Stimulated activated CD8-positive, alpha-beta memory T cell treated with anti-CD3 and anti-CD28 coated beads, Interleukin-2, amount 100 ng/mL, for 1 hour (primary cell): ENCODE measurements around the gene GFRA1.

Source experiments
- DNase-seq, 2 donors: peaks; one replicate each; pipeline ENCODE4 v3.0.0-alpha.2; 2020; ENCODE audit warnings: low read depth in 2 of 2

The GFRA1 gene

GRCh38 chr10:116160271-116160670, 112.7 kb downstream of the GFRA1 start:
- DNase-seq: no peak

- no peak for DNase-seq
Measured at GRCh38 chr10:116159197-116159596, 113.8 kb downstream of the GFRA1 start.

- no peak for DNase-seq
Measured at GRCh38 chr10:116158036-116158435, 115.0 kb downstream of the GFRA1 start.

- DNase-seq: no peak
Measured at GRCh38 chr10:116157485-116157884, 115.5 kb downstream of the GFRA1 start.

- no peak for DNase-seq
Measured at GRCh38 chr10:116156819-116157218, 116.2 kb downstream of the GFRA1 start.

- no peak for DNase-seq
Measured at GRCh38 chr10:116155191-116155590, 117.8 kb downstream of the GFRA1 start.

- no peak for DNase-seq
Measured at GRCh38 chr10:116154651-116155050, 118.4 kb downstream of the GFRA1 start.

GRCh38 chr10:116151076-116151475, 121.9 kb downstream of the GFRA1 start:
- DNase-seq: no peak

GRCh38 chr10:116150606-116151005, 122.4 kb downstream of the GFRA1 start:
- no peak for DNase-seq

GRCh38 chr10:116147147-116147905, 125.7 kb downstream of the GFRA1 start:
- DNase-seq: no peak

GRCh38 chr10:116146372-116147140, 126.5 kb downstream of the GFRA1 start:
- DNase-seq: no peak

GRCh38 chr10:116143673-116144222, 129.3 kb downstream of the GFRA1 start:
- DNase-seq: no peak

GRCh38 chr10:116141855-116142254, 131.2 kb downstream of the GFRA1 start:
- DNase-seq: no peak

GRCh38 chr10:116141246-116141645, 131.8 kb downstream of the GFRA1 start:
- DNase-seq: no peak

- DNase-seq: no peak
Measured at GRCh38 chr10:116139886-116140285, 133.1 kb downstream of the GFRA1 start.

- no peak for DNase-seq
Measured at GRCh38 chr10:116138897-116139296, 134.1 kb downstream of the GFRA1 start.

GRCh38 chr10:116136261-116136660, 136.7 kb downstream of the GFRA1 start:
- DNase-seq: no peak

- no peak for DNase-seq
Measured at GRCh38 chr10:116134322-116134721, 138.7 kb downstream of the GFRA1 start.

GRCh38 chr10:116133634-116134033, 139.4 kb downstream of the GFRA1 start:
- DNase-seq: no peak

- DNase-seq: no peak
Measured at GRCh38 chr10:116132780-116133399, 140.1 kb downstream of the GFRA1 start.

- no peak for DNase-seq
Measured at GRCh38 chr10:116130006-116130405, 143.0 kb downstream of the GFRA1 start.

- DNase-seq: no peak
Measured at GRCh38 chr10:116126954-116127695, 145.9 kb downstream of the GFRA1 start.
